Measurements from ENCODE around the gene BCKDK. TPM values are rescaled to one million over a fixed set of nuclear protein-coding genes. Genes with fewer than 3 reads are reported as not detected.
"Not testable (repeated sequence)": the region's sequence is repeated elsewhere in the genome, so short reads cannot be mapped to it uniquely, and the experiment has no call there.

The BCKDK gene
- total RNA-seq, 1 donor from 2014 or later = 38.8 TPM

- Mint-ChIP-seq H3K36me3 (ENCODE audit: unreplicated experiment) (no peaks in the 10 kb centered on the region), H3K4me1 (ENCODE audit: unreplicated experiment) (peaks cover 2% of the 10 kb centered on the region), H3K4me3 (ENCODE audit: unreplicated experiment) (no peak overlapping the region), H3K27me3 (ENCODE audit: unreplicated experiment) (peaks cover 18% of the 10 kb centered on the region), H3K27ac (ENCODE audit: unreplicated experiment) (no peak overlapping the region), H3K9me3 (ENCODE audit: unreplicated experiment) (no peaks in the 10 kb centered on the region)
- DNase-seq (ENCODE audit: extremely low spot score, unreplicated experiment) = no peak
- TF ChIP-seq, protein P1, sequence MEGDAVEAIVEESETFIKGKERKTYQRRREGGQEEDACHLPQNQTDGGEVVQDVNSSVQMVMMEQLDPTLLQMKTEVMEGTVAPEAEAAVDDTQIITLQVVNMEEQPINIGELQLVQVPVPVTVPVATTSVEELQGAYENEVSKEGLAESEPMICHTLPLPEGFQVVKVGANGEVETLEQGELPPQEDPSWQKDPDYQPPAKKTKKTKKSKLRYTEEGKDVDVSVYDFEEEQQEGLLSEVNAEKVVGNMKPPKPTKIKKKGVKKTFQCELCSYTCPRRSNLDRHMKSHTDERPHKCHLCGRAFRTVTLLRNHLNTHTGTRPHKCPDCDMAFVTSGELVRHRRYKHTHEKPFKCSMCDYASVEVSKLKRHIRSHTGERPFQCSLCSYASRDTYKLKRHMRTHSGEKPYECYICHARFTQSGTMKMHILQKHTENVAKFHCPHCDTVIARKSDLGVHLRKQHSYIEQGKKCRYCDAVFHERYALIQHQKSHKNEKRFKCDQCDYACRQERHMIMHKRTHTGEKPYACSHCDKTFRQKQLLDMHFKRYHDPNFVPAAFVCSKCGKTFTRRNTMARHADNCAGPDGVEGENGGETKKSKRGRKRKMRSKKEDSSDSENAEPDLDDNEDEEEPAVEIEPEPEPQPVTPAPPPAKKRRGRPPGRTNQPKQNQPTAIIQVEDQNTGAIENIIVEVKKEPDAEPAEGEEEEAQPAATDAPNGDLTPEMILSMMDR (IDR thresholded peaks at IDR 0.05) = no peak
Measured at GRCh38 chr16:31148896-31149295, 40.7 kb downstream of the BCKDK start.

GRCh38 chr16:31149332-31149731 is 41.1 kb downstream of the BCKDK start:
- Mint-ChIP-seq H3K27ac (ENCODE audit: unreplicated experiment) (no peak overlapping the region), H3K4me1 (ENCODE audit: unreplicated experiment) (peaks cover 2% of the 10 kb centered on the region), H3K27me3 (ENCODE audit: unreplicated experiment) (peaks cover 18% of the 10 kb centered on the region), H3K36me3 (ENCODE audit: unreplicated experiment) (no peaks in the 10 kb centered on the region), H3K9me3 (ENCODE audit: unreplicated experiment) (no peaks in the 10 kb centered on the region), H3K4me3 (ENCODE audit: unreplicated experiment) (no peak overlapping the region)
- DNase-seq (ENCODE audit: extremely low spot score, unreplicated experiment) = no peak
- TF ChIP-seq, protein P1 (IDR thresholded peaks at IDR 0.05) = no peak

- TF ChIP-seq, protein P1 (IDR thresholded peaks at IDR 0.05) = no peak
- H3K27me3 Mint-ChIP-seq (ENCODE audit: unreplicated experiment) = peaks cover 18% of the 10 kb centered on the region
- H3K4me3 Mint-ChIP-seq (ENCODE audit: unreplicated experiment) = no peak within 1 kb of the TSS
- H3K4me1 Mint-ChIP-seq (ENCODE audit: unreplicated experiment) = peaks cover 2% of the 10 kb centered on the region
- no peak within 1 kb of the TSS for H3K27ac Mint-ChIP-seq (ENCODE audit: unreplicated experiment)
- DNase-seq (ENCODE audit: extremely low spot score, unreplicated experiment) = no peak
- H3K9me3 Mint-ChIP-seq (ENCODE audit: unreplicated experiment) = no peaks in the 10 kb centered on the region
- no peaks in the 10 kb centered on the region for H3K36me3 Mint-ChIP-seq (ENCODE audit: unreplicated experiment)
Measured at GRCh38 chr16:31149894-31150890, 42.0 kb downstream of the BCKDK start, which contains the start of gene PRSS36. TSS of gene PRSS36 (minus strand) at chr16:31150066. CDS start at chr16:31150035, 31 bp downstream.

GRCh38 chr16:31150976-31151375 is 42.8 kb downstream of the BCKDK start:
- not testable (repeated sequence) for H3K4me3 Mint-ChIP-seq (ENCODE audit: unreplicated experiment); H3K9me3 Mint-ChIP-seq (ENCODE audit: unreplicated experiment); H3K36me3 Mint-ChIP-seq (ENCODE audit: unreplicated experiment); H3K27ac Mint-ChIP-seq (ENCODE audit: unreplicated experiment); DNase-seq (ENCODE audit: extremely low spot score, unreplicated experiment); H3K4me1 Mint-ChIP-seq (ENCODE audit: unreplicated experiment)
- H3K27me3 Mint-ChIP-seq (ENCODE audit: unreplicated experiment) = peaks cover 14% of the 10 kb centered on the region

GRCh38 chr16:31157136-31157535 is 49.0 kb downstream of the BCKDK start:
- DNase-seq (ENCODE audit: extremely low spot score, unreplicated experiment) = no peak
- H3K36me3 Mint-ChIP-seq (ENCODE audit: unreplicated experiment) = no peaks in the 10 kb centered on the region
- no peak overlapping the region for H3K27ac Mint-ChIP-seq (ENCODE audit: unreplicated experiment)
- no peak overlapping the region for H3K4me3 Mint-ChIP-seq (ENCODE audit: unreplicated experiment)
- H3K27me3 Mint-ChIP-seq (ENCODE audit: unreplicated experiment) = peaks cover 18% of the 10 kb centered on the region
- H3K9me3 Mint-ChIP-seq (ENCODE audit: unreplicated experiment) = no peaks in the 10 kb centered on the region
- no peaks in the 10 kb centered on the region for H3K4me1 Mint-ChIP-seq (ENCODE audit: unreplicated experiment)
- TF ChIP-seq, protein P1 (IDR thresholded peaks at IDR 0.05) = no peak

Other genes with a start within 250 kb of the BCKDK start
- gene BCL7C, start 214.3 kb upstream of the BCKDK start, total RNA-seq = 37.6 and 38.1 TPM in 2 replicates
- 5.1 and 6.0 TPM in 2 replicates for gene CTF1, start 211.8 kb upstream of the BCKDK start, total RNA-seq
- 23.1 and 24.3 TPM in 2 replicates for gene FBXL19, start 184.8 kb upstream of the BCKDK start, total RNA-seq
- gene ORAI3, start 159.3 kb upstream of the BCKDK start, total RNA-seq = 25.2 and 30.0 TPM in 2 replicates
- 20.1 and 22.6 TPM in 2 replicates for gene SETD1A, start 150.6 kb upstream of the BCKDK start, total RNA-seq
- gene HSD3B7, start 123.2 kb upstream of the BCKDK start, total RNA-seq = 7.5 and 7.6 TPM in 2 replicates
- 1.8 and 4.5 TPM in 2 replicates for gene STX1B, start 97.7 kb upstream of the BCKDK start, total RNA-seq
- 51.8 and 53.4 TPM in 2 replicates for gene STX4, start 74.8 kb upstream of the BCKDK start, total RNA-seq
- 13.2 and 13.5 TPM in 2 replicates for gene ZNF668, start 34.1 kb upstream of the BCKDK start, total RNA-seq
- gene ZNF646, start 34.0 kb upstream of the BCKDK start, total RNA-seq = 18.4 and 22.5 TPM in 2 replicates
- 2.8 and 3.2 TPM in 2 replicates for gene PRSS53, start 19.4 kb upstream of the BCKDK start, total RNA-seq
- 141 and 148 TPM in 2 replicates for gene VKORC1, start 13.6 kb upstream of the BCKDK start, total RNA-seq
- 56.0 and 56.5 TPM in 2 replicates for gene KAT8, start 9.3 kb downstream of the BCKDK start, total RNA-seq
- not detected in 2 replicates for gene PRSS8, start 27.3 kb downstream of the BCKDK start, total RNA-seq
- gene PRSS36, start 41.7 kb downstream of the BCKDK start, total RNA-seq = 0.67 and 0.76 TPM in 2 replicates
- 334 and 346 TPM in 2 replicates for gene FUS, start 71.8 kb downstream of the BCKDK start, total RNA-seq
- 5.5 and 6.1 TPM in 2 replicates for gene PYCARD, start 94.4 kb downstream of the BCKDK start, total RNA-seq
- gene TRIM72, start 105.7 kb downstream of the BCKDK start, total RNA-seq = not detected in 2 replicates
- not detected in 2 replicates for gene PYDC1, start 108.7 kb downstream of the BCKDK start, total RNA-seq
- gene ITGAM, start 151.6 kb downstream of the BCKDK start, total RNA-seq = not detected in 2 replicates
- gene ITGAX, start 246.8 kb downstream of the BCKDK start, total RNA-seq = not detected in 2 replicates

Measured in osteocyte (in vitro differentiated cells).